HG02798 (cell line): ENCODE measurements around the gene PLPPR1.
A peak's percentile ranks its signal among the peaks of the same experiment; 100 is the strongest.
"Not testable (repeated sequence)": the region's sequence is repeated elsewhere in the genome, so short reads cannot be mapped to it uniquely, and the experiment has no call there.

Experiments used
- ATAC-seq: cut with Tn5 transposase; IDR thresholded peaks from one replicate; pipeline ENCODE4 v1.9.1; 2021; ENCODE audit warnings: mild to moderate bottlenecking; ENCODE audit not compliant: unreplicated experiment, poor library complexity

The PLPPR1 gene

DNA sequence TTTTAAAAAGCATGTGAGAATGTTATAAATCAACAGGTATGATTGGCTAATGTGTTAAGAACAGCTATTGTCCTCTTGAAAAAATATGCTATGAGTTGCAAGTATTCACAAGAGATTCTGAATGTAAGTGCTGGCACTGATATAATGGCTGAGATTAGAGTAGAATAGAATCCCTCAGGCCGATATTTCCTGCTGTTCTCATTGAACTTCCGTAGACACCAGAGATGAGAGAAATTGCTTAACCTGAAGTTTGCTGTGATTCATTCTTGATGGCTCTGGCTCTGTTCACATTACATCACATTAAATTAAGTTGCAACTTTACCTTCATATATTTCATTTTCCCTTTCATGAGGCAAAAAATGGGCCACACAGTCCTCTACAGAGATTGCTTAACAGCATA lies 241.8 kb downstream of the PLPPR1 start:
- ATAC-seq = no peak

DNA sequence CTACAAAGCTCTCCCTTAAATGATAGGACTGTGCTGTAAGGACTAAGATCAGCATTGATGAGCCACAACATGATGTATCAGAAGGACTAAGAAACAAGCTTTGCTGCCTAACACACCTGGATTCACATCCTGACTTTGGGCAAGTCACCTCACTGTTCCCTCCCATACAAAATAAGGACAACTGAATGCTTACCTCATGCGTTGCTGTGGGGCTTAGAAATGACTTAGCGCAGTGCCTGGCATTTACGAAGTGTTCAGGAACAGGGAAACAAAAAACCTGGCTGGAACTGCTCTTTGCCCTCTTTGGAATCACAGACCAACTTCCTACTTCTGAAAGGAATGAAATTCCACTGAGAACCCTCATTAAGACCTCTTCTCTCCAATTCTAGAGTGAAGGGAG lies 242.6 kb downstream of the PLPPR1 start:
- no peak for ATAC-seq

DNA sequence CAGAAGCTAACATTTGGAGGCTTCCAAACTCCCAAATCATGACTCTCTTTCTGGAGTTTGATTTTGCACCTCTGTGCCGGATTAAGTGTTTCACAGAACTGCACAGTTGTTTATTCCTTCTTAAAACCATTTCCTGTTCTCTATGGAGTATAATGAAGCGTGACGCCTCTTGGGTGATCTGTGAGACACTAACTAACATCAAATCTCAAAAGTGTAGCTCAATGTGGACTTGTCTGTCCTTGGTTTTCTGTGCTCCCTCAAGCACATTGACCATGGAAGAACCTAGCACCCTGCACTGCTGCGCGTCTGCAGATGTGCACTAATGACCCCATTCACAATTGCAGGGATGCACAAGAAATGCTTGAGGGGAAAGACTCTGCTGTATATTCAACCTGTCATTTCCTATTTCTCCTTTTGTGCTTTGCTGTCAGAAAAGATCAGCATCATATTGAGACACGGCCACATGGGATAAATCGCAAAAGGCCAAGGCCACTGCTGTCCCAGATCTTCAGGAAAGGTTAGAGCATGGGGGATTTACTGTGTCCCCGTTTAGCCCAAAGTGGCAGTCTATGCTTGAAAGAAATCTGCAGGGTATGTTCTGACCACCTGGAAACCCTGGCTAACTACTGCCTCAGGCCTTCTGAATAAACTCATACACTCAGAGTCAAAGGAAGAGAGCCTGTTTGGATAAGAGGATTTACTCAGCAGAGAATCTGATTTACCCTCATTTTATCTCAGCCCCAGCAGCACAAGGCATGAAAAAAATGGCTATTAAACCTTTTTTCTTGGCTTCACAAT lies 246.6 kb downstream of the PLPPR1 start:
- no peak for ATAC-seq

DNA sequence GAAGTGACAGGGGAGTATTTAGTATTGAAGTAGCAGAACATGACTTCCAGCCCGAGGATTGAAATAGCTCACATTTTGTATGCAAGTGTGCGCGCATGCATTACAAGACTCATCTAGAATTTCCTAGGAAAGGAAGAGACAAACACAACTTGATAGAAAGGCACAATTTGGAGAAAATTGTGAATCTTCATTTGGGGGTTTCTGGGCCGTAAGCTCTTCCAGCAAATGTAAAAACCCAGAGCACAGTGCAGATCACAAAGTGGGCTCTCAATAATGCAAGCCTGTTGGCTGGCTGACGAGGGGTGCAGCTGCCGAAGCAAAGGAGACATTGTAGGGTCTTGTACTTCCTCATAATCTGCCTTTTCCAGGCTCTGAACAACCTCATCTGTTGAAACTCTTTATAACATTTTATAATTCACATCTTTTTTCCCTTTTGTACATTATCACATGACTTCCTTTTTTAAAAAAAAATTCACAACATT lies 247.3 kb downstream of the PLPPR1 start:
- ATAC-seq = no peak

DNA sequence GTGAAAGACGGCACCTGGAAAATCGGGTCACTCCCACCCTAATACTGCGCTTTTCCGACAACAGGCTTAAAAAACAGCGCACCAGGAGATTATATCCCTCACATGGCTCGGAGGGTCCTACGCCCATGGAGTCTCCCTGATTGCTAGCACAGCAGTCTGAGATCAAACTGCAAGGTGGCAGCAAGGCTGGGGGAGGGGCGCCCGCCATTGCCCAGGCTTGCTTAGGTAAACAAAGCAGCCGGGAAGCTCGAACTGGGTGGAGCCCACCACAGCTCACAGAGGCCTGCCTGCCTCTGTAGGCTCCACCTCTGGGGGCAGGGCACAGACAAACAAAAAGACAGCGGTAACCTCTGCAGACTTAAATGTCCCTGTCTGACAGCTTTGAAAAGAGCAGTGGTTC lies 262.5 kb downstream of the PLPPR1 start:
- ATAC-seq = not testable (repeated sequence)

DNA sequence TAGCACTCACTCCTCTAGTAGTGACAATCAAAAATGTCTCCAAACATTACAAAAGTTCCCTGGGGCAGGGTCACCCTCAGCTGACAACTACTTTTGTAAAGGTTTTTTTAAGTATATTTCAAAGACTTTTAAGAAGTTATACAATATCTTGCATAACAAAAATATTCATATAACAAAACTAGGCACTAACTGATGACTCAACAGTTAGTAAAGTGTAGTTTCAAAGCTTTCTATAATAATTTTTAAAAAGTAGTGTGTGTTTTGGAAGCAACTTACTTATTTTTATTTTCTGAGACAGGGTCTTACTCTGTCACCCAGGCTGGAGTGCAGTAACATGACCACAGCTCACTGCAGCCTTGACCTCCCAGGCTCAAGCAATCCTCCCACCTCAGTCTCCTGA lies 271.4 kb downstream of the PLPPR1 start:
- no peak for ATAC-seq

DNA sequence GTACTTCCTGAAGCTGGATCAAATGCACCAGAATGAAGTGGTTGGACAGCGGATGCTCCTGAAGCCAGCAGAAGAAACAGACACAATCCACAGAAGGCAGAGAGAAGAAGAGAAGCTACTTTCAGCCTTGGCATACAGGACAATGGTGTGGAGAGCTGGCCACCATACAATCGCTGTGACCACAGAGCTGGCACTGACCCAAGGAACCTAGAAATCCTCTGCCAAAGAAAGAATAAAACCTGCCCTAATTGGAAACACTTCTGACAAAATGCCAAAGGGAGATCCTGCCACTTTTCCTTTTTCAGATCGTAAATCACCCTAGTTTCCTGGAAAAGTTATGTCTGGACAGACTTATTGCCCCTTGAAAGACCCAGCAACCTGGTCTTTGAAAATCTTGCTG lies 278.5 kb downstream of the PLPPR1 start:
- ATAC-seq = no peak

DNA sequence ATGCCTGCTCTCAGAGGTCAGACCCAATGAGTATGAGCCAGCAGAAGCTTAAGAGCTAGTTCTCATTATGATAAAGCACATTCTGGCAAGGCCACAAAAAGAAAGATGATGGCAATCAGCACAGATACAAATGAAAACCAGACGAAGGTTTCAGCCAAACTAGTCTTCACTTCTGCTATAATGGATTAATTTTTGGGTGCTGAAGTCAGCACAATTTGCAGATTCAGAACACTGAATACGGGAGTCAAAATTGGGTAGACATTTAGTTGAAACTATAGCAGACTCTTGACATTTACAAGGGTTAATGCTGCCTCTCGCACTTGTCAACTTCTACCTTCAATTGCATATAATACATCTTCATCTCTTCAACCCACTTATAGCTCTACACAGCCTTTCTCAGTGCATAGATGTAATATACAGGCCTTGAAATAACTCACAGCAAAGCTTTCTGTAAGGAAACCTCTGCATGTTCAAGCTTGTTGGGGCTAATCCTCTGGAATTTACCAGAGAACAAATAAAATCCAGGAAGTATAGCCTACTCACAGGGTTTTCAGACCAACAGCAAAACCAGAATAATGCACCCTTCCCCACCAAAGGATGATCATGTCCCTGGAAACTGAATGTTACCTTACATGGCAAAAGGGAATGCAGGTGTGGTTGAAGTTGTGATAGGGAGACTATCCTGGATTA lies 279.1 kb downstream of the PLPPR1 start:
- ATAC-seq = no peak

DNA sequence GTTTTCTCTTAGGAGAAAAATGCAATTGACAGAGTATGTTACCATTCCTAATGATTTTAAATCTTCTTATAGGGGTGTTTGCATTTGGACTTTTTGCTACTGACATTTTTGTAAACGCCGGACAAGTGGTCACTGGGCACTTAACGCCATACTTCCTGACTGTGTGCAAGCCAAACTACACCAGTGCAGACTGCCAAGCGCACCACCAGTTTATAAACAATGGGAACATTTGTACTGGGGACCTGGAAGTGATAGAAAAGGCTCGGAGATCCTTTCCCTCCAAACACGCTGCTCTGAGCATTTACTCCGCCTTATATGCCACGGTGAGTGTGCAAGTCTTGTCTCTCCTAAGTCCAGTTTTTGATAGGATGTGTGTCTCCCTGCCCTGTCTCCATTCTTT lies 280.6 kb downstream of the PLPPR1 start:
- no peak for ATAC-seq

DNA sequence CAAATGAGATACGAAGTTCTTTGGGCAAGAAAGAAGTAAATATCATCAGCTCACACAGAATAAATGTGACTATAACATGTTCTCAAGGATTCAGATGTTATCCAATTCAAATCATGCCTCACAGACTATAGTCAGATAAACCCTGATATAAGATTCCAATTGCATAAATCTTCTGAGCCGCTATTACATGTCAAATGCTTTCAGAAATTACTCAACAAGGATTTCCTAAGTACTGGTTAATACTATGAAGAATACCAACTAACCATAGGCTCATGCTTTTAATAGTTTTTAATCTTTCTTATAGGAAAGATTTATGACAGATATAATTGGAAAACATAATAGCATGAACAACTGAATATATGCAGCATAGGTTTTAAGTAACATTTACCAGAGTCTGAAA lies 282.7 kb downstream of the PLPPR1 start:
- ATAC-seq = no peak

DNA sequence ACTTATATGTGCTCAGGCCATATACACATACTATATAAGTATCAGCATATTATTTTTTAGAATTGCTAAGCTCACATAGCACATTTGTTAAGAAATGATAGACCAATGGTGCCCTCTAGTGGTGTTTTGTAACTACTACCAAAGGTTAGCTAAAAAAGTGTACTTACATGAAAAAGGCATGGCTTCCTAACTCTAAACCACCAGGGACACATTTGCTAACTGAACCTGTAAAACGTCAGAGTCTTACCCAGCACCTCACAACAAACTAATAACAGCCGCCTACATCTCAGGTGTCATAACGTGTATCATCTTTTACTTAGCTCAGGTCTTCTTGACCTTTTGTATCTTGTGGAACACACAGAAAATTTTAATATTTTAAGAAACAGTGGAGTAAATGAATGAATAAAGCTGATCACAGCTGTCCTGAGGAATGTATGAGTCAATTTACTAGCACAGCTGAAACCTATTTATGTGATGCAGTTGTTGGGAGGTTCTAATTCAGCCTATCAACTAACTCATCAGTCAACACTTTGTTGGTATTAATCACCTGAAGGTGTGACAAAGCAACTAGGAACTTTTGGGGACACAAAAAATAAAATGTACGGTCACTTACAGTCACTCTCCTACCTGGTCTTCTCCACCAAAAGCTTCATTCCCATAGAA lies 283.4 kb downstream of the PLPPR1 start:
- peak; percentile 93 for ATAC-seq

DNA sequence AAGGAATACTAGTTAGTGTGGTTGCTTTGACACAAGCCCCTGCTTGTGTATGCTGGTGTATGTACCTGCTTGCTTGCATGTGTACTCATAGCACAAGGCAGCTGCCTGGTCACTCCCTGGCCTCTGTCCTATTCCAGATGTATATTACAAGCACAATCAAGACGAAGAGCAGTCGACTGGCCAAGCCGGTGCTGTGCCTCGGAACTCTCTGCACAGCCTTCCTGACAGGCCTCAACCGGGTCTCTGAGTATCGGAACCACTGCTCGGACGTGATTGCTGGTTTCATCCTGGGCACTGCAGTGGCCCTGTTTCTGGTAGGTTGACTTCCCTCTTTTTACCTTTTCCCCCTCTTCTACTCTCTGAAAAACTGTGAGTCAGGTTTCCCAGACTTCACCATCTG lies 284.1 kb downstream of the PLPPR1 start:
- ATAC-seq = no peak

DNA sequence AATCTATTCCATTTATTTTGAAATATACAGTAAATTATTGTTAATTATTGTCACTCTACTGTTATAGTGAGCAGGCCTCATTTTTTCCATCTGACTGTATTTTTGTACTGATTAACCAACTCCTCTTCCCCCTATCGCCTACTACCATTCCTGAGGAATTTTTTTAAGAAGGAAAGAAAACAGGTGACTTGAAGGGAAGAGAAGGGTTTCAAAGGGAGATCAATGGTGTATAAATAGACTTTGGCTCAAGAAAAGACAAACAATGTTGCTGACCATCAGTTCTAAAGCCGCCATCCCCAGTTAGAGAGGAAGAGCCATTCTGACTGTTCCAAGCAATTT lies 286.6 kb downstream of the PLPPR1 start:
- no peak for ATAC-seq

DNA sequence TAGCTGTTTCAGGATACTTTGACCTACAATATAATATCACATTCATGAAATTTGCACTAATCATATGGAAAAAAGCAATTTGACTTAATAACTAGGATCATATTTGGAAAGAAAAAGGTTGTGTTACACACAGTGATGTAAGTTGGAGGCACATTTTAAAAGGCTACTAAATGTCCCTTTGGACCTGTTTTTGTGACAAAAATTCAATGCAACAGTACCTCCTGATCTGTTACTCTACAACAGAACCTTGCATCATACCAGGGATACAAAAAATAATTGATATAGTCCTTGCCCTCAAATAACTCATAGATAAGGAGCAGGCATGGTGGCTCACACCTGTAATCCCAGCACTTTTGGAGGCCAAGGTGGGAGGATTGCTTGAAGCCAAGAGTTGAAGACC lies 289.2 kb downstream of the PLPPR1 start:
- ATAC-seq = no peak

DNA sequence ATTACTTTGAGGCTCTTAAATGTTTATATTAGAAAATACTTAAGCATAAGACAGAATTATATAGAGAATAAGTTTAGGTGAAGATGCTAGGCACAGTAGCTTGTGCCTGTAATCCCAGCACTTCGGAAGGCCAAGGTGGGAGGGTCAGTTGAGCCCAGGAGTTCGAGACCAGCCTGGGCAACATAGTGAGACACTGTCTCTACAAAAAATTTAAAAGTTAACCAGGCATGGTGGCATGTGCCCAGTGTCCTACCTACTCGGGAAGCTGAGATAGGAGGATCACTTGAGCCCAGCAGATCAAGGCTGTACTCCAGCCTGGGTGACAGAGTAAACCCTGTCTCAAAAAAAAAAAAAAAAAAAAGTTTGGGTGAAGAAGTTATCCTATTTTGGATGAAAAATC lies 294.6 kb downstream of the PLPPR1 start:
- no peak for ATAC-seq

DNA sequence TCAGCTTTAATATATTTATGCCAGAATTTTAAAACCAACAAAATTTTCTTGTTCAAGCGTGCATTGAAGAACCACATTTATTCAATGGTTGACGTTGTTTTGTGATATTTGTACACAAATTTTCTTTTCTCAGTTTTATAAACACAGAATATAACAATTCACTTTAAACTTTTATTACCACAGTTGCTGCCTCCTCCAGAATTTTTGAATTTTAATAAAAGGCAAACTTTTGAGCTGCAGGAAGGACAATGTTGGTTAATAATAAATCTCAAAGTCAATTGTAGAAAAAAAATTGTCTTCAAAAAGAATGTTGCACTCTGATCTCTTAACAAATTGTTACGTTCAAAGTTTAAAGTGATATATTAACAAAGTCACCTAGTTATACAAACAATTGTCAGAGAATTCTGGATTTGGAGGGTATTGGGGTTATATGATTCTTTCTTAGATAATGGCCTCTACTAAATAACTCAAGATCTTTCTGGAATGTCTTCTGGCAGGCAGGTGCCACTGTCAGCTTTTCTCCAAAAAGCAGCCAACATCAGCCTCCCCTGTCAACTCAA lies 295.8 kb downstream of the PLPPR1 start:
- ATAC-seq = no peak

DNA sequence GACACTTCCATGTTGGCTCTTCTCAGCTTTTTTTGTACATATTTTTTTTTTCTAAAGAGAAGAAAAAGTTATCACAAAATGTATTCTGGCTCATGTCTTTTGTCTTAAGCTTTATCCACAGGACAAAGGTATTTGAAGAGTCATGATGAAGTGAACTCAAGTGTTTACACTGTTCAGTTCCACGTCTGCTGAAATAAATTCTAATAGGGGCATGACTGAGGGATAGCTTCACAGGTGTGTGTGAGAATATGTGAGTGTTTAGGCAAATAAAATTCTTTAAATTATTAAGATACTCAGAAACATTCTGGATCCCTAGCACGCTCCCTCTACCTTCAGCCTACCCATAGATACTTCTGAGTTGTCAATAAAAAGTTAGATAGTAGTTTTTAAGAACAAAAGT lies 296.5 kb downstream of the PLPPR1 start:
- no peak for ATAC-seq

DNA sequence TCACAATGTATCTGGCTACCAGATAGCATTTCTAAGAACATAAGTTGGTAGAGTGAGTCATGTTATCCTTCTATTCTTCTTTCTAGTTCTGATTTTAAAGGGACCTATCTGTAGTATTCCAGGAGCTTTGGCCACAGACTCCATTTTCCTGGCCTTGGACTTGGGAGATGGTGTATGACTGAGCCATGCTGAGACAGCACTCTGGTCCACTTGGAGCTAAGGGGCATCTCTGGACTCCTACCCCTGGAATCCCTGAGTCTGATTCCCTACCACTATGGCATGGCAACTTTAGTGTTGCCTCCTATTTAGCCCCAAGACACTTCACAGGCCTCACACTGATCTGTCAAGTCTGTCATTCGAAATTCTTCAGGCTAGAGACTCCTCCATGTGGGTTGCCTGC lies 297.5 kb downstream of the PLPPR1 start:
- ATAC-seq = no peak

DNA sequence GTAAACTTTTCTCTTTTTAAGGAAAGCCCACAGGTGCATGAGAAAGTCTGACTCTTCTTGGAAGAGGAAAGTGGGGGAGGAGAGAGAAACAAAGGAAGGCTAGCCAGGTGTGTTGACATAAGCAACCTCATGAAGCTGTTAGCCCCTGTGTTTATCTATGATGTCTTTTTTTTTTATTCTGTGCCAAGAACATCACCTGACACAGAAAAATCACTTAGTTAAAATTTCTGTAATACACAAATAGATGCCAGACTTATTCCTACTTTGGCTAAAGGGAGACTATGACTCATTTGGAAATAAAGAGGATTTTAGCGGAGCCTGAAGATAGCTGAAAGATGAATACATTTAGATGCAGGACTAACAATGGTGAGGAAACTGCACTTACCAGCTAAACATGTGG lies 298.0 kb downstream of the PLPPR1 start:
- no peak for ATAC-seq

DNA sequence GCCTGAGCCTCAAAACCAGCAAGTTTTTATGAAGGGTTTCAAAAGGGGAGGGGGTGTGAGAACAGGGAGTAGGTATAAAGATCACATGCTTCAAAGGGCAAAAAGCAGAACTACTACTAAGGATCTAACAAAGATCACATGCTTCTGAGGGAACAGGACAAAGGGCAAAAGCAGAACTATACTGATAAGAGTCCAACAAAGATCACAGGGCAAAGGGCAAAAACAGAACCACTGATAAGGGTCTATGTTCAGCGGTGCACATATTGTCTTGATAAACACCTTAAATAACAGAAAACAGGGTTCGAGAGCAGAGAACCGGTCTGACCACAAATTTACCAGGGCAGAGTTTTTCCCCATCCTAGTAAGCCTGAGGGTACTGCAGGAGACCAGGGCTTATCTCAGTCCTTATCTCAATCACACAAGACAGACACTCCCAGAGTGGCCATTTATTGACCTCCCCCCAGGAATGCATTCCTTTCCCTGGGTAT lies 298.9 kb downstream of the PLPPR1 start:
- not testable (repeated sequence) for ATAC-seq

DNA sequence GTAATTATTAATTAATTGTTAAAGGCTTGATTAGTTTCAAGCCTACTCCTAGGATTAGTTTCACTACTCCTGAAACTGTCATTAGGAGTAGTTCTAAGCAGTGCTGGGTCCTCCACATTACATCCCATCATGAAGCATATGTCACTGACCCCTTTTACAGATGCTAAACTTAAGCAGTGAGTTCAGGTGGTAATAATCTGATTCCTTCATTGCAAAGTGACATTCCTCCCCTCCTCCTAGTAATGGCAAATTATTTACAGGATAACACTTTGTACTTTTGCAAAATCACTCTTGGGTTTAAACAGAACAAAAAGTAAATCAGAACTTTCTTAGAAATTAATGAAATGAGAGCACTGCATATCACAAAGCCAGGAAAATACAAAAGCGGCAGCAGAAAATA lies 303.8 kb downstream of the PLPPR1 start:
- no peak for ATAC-seq
